LNCaP clone FGC (cell line): Measurements from ENCODE around the gene MAD1L1.

Experiments
- DNase-seq: peaks from one replicate; pipeline ENCODE4 v3.0.0-alpha.2; 2011; ENCODE audit warnings: low read depth
- H3K4me3 ChIP-seq: 2 replicates; pipeline ENCODE4 v1.5.1; 2011; ENCODE audit warnings: mild to moderate bottlenecking, low read depth, low read length, control low read depth
- TF ChIP-seq, protein P1 (sequence below): IDR thresholded peaks from 2 replicates; pipeline ENCODE4 v1.5.1; 2012; ENCODE audit warnings: mild to moderate bottlenecking; ENCODE audit not compliant: control insufficient read depth, insufficient read depth; ENCODE audit errors: extremely low read depth

Gene MAD1L1

DNA sequence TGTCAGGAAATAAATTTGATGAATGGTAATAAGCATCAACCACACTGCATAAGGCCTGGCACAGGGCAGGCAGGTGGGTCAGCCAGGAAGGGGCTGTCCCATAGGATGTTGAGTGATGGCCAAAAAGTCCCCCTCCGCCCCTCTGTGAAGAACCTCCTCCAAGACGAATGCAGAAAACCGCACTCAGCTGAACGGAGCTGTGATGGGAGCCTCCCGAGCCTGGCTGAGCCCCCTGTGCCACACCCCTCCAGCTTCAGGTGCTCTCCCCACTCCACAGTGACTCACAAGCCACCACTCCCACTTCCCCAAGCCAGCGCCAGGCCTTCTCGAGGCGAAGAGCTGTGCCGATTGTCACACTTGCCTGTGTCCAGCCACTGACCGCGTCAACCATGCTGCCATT, 184.2 kb downstream of the MAD1L1 start:
- TF ChIP-seq, protein P1, sequence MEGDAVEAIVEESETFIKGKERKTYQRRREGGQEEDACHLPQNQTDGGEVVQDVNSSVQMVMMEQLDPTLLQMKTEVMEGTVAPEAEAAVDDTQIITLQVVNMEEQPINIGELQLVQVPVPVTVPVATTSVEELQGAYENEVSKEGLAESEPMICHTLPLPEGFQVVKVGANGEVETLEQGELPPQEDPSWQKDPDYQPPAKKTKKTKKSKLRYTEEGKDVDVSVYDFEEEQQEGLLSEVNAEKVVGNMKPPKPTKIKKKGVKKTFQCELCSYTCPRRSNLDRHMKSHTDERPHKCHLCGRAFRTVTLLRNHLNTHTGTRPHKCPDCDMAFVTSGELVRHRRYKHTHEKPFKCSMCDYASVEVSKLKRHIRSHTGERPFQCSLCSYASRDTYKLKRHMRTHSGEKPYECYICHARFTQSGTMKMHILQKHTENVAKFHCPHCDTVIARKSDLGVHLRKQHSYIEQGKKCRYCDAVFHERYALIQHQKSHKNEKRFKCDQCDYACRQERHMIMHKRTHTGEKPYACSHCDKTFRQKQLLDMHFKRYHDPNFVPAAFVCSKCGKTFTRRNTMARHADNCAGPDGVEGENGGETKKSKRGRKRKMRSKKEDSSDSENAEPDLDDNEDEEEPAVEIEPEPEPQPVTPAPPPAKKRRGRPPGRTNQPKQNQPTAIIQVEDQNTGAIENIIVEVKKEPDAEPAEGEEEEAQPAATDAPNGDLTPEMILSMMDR = no peak
- H3K4me3 ChIP-seq = no peak overlapping the region
- DNase-seq = no peak

DNA sequence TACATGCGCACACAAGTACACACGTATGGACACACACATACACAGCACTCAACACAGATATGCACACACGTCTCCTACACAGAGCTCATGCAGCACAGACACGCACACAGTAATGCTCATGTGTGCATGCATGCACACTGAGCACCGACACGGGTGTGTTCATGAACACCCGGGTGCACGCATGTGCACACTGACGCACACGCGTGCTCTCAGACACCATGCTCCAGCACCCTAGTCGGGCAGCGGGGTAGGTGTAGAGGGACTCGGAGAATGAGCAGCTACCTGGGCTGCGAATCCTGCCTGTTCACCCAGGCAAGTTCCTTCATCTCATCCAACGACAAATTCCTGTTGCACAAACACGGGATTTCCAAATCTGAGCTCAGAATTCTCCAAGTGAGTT, 184.7 kb downstream of the MAD1L1 start:
- H3K4me3 ChIP-seq = no peak overlapping the region
- TF ChIP-seq, protein P1 = no peak
- DNase-seq = no peak

DNA sequence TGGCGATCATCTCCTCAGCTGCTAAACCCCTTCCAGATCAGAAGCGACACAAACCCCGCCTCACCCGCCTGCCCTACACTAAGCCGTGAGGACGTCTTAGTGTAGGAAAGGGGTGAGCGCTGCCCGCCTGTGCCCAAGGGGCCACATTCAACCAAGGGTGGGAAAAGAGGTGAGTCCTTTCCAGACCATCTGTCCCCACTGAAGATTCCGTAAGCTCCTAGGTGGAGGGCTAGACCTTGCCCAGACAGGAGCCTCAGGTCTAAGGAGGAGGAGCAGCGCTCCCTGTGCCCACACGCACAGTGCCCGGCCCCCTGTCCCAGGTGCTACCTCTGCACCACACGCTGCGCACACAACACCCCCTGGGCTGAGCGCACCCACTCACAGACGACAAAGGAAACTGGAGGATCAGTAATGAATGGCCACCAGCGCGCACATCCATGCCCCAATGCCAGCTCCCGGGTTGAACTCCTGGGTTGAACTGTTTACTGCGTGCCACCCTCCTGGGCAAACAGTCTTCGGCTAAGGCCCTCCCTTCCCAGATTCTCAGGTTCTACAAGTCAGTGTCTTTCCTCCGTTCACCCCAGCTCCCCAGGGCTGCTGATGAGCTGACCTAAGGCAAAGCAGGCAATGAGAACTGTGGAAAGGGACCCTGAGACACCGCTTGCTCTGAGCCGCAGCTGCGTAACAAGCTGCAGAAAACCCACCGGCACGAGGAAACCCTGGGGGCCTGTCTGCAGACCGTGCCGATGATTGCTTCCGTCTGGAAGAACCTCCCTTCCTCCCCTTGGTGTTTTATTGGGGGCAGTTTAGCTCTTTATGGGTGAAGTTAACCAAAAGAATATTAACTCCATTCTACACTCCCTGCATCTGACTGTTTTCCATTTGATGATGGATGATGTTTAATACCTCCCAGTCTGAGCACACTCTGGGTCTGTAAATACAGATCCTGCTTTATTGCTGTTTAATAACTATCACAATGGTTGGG, 185.9 kb downstream of the MAD1L1 start:
- DNase-seq = no peak
- no peak overlapping the region for H3K4me3 ChIP-seq
- TF ChIP-seq, protein P1 = no peak

DNA sequence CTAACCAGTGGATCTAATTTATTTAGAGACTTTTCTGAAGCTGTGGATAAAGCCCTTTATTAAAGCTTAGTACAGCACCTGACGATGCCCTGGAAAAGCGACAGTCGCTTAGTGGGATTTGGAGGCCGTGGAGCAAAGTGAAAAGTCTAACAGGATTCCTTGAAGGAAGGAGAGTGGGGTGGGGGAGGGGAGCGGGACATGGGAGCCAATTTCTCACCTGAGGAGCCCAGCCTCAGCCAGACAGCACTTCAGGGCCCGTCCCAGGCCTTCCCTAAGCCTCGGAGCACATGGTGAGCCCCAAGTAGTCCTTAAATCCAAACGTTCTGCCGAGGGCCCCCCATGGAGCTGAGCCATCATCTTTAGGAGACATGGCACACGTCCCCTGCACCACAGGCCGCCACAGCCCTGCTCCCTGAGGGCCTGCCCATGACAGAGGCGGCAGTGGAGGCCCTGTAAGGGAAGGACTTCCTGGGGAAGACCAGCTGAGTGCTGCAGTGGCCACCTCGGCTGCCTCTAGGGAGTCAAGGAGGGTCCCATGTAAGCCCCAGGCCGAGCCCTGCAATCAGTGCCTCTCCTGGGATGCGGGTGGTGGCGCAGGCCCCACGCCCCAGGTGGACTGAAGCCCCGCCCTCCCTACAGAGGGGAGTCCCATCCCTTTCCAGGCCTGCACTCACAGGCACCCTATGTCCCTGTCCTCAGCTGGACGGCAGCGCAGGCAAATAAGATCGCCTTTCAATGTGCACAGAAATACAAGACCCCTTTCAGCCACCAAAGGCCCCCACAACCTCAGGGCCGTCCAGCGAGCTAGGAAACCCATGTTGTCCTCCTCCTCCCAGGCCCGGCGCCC, 187.0 kb downstream of the MAD1L1 start:
- DNase-seq = no peak
- H3K4me3 ChIP-seq = no peak overlapping the region
- TF ChIP-seq, protein P1 = no peak

DNA sequence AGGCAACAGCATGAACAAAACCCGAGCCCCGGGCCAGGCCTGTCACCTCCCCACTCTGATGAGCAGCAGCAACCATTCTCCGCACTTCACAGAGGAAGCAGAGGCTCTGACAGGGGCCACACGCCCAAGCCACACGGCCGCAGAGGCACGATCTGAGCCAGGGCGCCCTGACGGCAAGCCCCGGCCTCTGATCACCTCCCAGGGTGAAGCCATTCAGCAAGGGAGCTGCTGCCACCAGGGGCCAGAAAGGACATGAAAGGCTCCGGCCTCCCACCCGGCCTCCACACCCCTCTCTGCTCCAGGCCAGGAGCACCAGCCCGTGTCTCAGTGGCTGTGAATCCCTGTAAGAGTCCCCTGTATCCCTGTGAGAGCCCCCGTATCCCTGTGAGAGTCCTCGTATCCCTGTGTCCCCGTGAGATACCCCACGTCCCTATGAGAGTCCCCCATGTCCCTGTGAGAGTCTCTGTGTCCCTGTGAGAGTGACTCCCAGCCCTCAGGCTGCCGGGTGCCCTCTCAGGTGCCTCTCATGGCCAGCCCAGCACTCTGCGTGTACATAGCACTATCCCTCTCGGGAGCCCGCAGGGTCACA, 187.8 kb downstream of the MAD1L1 start:
- H3K4me3 ChIP-seq = no peak overlapping the region
- DNase-seq = no peak
- TF ChIP-seq, protein P1 = no peak

DNA sequence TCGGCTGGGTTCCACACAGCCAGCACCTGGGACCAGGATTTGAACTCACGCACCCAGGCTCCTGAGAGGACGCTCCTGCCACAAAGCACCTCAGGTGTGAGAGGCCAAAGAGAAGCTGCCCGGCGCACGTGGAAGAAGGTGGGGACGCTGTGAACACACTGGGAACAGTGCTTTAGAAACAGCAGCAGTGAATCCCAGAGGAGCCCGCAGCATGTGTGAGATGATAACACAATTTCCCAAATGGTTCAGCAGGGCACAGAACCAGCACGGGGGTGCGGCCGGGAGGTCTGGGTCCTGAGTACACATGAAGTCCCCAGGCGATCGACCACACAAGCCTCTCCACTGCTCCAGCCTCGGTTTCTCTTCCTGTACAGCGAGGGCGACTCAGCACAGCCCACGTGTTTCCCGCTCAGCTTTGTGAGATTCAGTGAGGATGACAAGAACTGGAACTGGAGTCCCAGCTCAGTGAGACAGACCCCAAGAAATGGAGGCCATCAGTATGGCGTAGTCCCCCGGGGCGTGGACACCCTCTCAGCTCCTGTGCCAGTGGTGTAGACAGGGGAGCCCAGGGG, 188.3 kb downstream of the MAD1L1 start:
- H3K4me3 ChIP-seq = no peak overlapping the region
- DNase-seq = no peak
- TF ChIP-seq, protein P1 = no peak
